GM12878 (cell line): ENCODE results near the gene ATXN1. TPM values are rescaled to one million over a fixed set of nuclear protein-coding genes. Genes with fewer than 3 reads are reported as not detected.

ENCODE experiments used
- BHLHE40 ChIP-seq, 2 experiments: fragments of 450-650 bp in 1 of 2; IDR thresholded peaks; 2 replicates each; pipeline ENCODE4 v1.6.1; 2011 to 2017; ENCODE audit warnings: low read depth in 2 of 2, borderline replicate concordance in 1 of 2, improper control_type of control experiment in 1 of 2, low read length in 1 of 2, mild to moderate bottlenecking in 1 of 2
- BRCA1 ChIP-seq: IDR thresholded peaks from 2 replicates; pipeline ENCODE4 v1.6.1; 2011; ENCODE audit warnings: low read depth, low read length, improper control_type of control experiment
- CBFB ChIP-seq: IDR thresholded peaks from 2 replicates; pipeline ENCODE4 v1.6.1; 2016; ENCODE audit warnings: antibody characterized with exemption, low read depth
- CBX3 ChIP-seq: fragments of 200-600 bp; sonication (generic); IDR thresholded peaks from 2 replicates; pipeline ENCODE4 v1.6.1; 2016; ENCODE audit warnings: low read depth, borderline replicate concordance
- CHD1 ChIP-seq: IDR thresholded peaks from 2 replicates; pipeline ENCODE4 v1.6.1; 2012; ENCODE audit warnings: low read depth, low read length, improper control_type of control experiment
- FOXK2 ChIP-seq: fragments of 450-650 bp; IDR thresholded peaks from 2 replicates; pipeline ENCODE4 v1.6.1; 2017; ENCODE audit warnings: mild to moderate bottlenecking, moderate library complexity
- GATAD2B ChIP-seq: fragments of 450-650 bp; conservative IDR thresholded peaks from 2 replicates; pipeline ENCODE4 v1.6.1; 2017; ENCODE audit warnings: low read depth, mild to moderate bottlenecking, moderate library complexity
- HCFC1 ChIP-seq: fragments of 150-350 bp; IDR thresholded peaks from 2 replicates; pipeline ENCODE4 v1.6.1; 2014; ENCODE audit warnings: low read length
- JUNB ChIP-seq: IDR thresholded peaks from 2 replicates; pipeline ENCODE4 v1.6.1; 2016; ENCODE audit warnings: antibody characterized with exemption, mild to moderate bottlenecking
- MYC ChIP-seq: IDR thresholded peaks from 2 replicates; pipeline ENCODE4 v1.6.1; 2011; ENCODE audit warnings: mild to moderate bottlenecking, low read length, moderate library complexity, inconsistent platforms; ENCODE audit not compliant: insufficient read depth, insufficient replicate concordance, insufficient read length, severe bottlenecking
- NFYA ChIP-seq: IDR thresholded peaks from 2 replicates; pipeline ENCODE4 v1.6.1; 2011; ENCODE audit warnings: low read depth, mild to moderate bottlenecking, low read length, improper control_type of control experiment, borderline replicate concordance
- NR2C1 ChIP-seq: fragments of 450-650 bp; IDR thresholded peaks from 2 replicates; pipeline ENCODE4 v1.6.1; 2017; ENCODE audit warnings: antibody characterized with exemption, mild to moderate bottlenecking, moderate library complexity
- PAX5 ChIP-seq: IDR thresholded peaks from 2 replicates; pipeline ENCODE4 v1.6.1; 2011; ENCODE audit warnings: low read depth, low read length, borderline replicate concordance
- PAX8 ChIP-seq: fragments of 450-650 bp; IDR thresholded peaks from 2 replicates; pipeline ENCODE4 v1.6.1; 2017; ENCODE audit warnings: mild to moderate bottlenecking, moderate library complexity
- POLR2A ChIP-seq: IDR thresholded peaks from 2 replicates; pipeline ENCODE4 v1.6.1; 2011; ENCODE audit warnings: low read depth, mild to moderate bottlenecking, low read length
- RAD51 ChIP-seq: fragments of 450-650 bp; IDR thresholded peaks from 2 replicates; pipeline ENCODE4 v1.6.1; 2016; ENCODE audit warnings: moderate library complexity, mild to moderate bottlenecking, inconsistent platforms
- RELA ChIP-seq: fragments of 450-650 bp; IDR thresholded peaks from 2 replicates; pipeline ENCODE4 v1.8.0; 2014; ENCODE audit warnings: borderline replicate concordance; ENCODE audit not compliant: partially characterized antibody
- SMARCA5 ChIP-seq: fragments of 450-650 bp; IDR thresholded peaks from 2 replicates; pipeline ENCODE4 v1.6.1; 2017; ENCODE audit warnings: mild to moderate bottlenecking
- SRF ChIP-seq, 2 experiments: IDR thresholded peaks; 2 replicates each; pipeline ENCODE4 v1.6.1; 2011; ENCODE audit warnings: low read depth in 2 of 2, low read length in 2 of 2, mild to moderate bottlenecking in 1 of 2, moderate library complexity in 1 of 2
- SUZ12 ChIP-seq: fragments of 200-600 bp; sonication (generic); IDR thresholded peaks from one replicate; pipeline ENCODE4 v1.6.1; 2018; ENCODE audit warnings: antibody characterized with exemption, mild to moderate bottlenecking; ENCODE audit not compliant: unreplicated experiment
- TAF1 ChIP-seq: IDR thresholded peaks from 2 replicates; pipeline ENCODE4 v1.6.1; 2011; ENCODE audit warnings: mild to moderate bottlenecking, low read depth, low read length, borderline replicate concordance
- WRNIP1 ChIP-seq: IDR thresholded peaks from 2 replicates; pipeline ENCODE4 v1.6.1; 2011; ENCODE audit warnings: low read depth, low read length, improper control_type of control experiment, borderline replicate concordance
- YY1 ChIP-seq: IDR thresholded peaks from 2 replicates; pipeline ENCODE4 v1.6.1; 2011; ENCODE audit warnings: low read depth, mild to moderate bottlenecking, low read length
- polyA plus RNA-seq, 11 experiments: library from polyadenylated mRNA; depleted of rRNA in 4 of 11; unstranded in 6 of 11; stranded (reverse) in 5 of 11; fragments of >200 nt; fragmentation: Nextera tagmentation in 4 of 11; fragmentation: Illumina TruSeq in 1 of 11; extraction: Ambion mirVana in 4 of 11; extraction: Trizol in 1 of 11; gene quantifications; 1 replicate in 1 of 11; 2 replicates in 10 of 11; pipeline versions ENCODE4 v1.2.1 to v1.2.3, GENCODE V29; 2011 to 2016; ENCODE audit warnings: inconsistent platforms in 2 of 11, missing spikeins in 2 of 11, low read depth in 1 of 11
- total RNA-seq, 4 experiments: library from RNA; depleted of rRNA in 3 of 4; stranded (reverse); fragments of >200 nt in 3 of 4; fragmentation: Illumina TruSeq in 1 of 4; extraction: Trizol in 1 of 4; gene quantifications; 2 replicates each; pipeline versions ENCODE4 v1.2.1 to v1.2.3, GENCODE V29; 2013 to 2021
- TF ChIP-seq, protein P1 (sequence below): fragments of 450-650 bp; IDR thresholded peaks from 2 replicates; pipeline ENCODE4 v1.6.1; 2017; ENCODE audit warnings: mild to moderate bottlenecking
- TF ChIP-seq, protein P2 (sequence below): IDR thresholded peaks from 2 replicates; pipeline ENCODE4 v1.6.1; 2012; ENCODE audit warnings: low read depth, low read length, improper control_type of control experiment
- TF ChIP-seq, protein P3 (sequence below): fragments of 450-650 bp; IDR thresholded peaks from 2 replicates; pipeline ENCODE4 v1.6.1; 2018; ENCODE audit warnings: borderline replicate concordance, mild to moderate bottlenecking; ENCODE audit not compliant: partially characterized antibody

ATXN1 gene
- total and polyA plus RNA-seq, 10 of the 15 experiments (the other 5 are each of a cell fraction or from before 2014, with no cell fraction given): 12.2 to 51.2 (median 20.5) TPM

DNA sequence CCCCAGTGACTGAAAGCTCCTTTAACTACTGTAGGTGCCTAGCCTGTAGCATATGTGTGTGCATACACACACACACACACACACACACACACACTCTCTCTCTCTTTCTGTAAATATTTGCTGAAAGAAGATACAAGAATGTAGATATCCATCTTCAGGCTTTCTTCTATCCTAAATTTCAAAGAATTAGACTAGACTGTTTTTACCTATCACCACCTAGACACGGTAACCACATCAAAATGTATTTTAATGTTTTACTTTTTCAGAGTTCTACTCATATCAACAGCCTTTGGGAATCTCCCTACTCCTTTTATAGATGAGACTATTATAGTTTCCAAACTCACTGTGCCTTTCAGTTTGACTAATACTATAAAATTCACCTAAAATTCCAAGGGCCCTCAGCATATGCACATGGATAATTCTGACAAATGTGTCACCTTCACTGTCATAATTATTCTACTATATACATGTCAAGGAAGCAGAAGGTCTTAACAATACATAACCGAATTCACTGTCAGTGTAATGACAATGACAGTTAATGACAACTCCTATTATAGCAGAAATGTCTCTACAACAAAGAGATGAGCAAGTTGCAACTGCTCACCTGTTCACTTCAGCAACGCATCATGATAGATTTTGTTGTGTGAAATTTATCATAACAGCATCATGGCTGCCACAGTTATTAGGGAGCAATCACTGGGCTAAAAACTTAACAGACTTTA, 286.3 kb downstream of the ATXN1 start (continued):
- TF ChIP-seq FOXK2 (no peak), NFYA (no peak), MYC (no peak), NR2C1 (0 out of 2 replicates have a peak, but pooled peaks have one; percentile 6), SUZ12 (no peak), SMARCA5 (no peak), BRCA1 (no peak), RAD51 (no peak; the same call in 1 of the 2 replicates), CBFB (no peak; the same call in 1 of the 2 replicates), POLR2A (no peak), PAX8 (no peak), CBX3 (no peak), PAX5 (peak; percentile 45; the same call in 1 of the 2 replicates), BHLHE40 (IDR thresholded peaks at IDR 0.05; ENCODE audit: borderline replicate concordance in 1 of 2, low read depth in 2 of 2, low read length in 1 of 2) (peak; percentile 56 to 81; a peak in 3 of 4 replicates), SRF (IDR thresholded peaks at IDR 0.05; ENCODE audit: low read depth in 2 of 2, low read length in 2 of 2) (0 out of 4 replicates have a peak, but pooled peaks of 1 of the 2 experiments have one; percentile 25), TAF1 (no peak), CHD1 (no peak), HCFC1 (no peak), YY1 (peak; percentile 59; the same call in 1 of the 2 replicates), WRNIP1 (no peak), RELA (peak; percentile 99), JUNB (peak; percentile 99), GATAD2B (no peak; the same call in 1 of the 2 replicates)
- TF ChIP-seq, protein P1, sequence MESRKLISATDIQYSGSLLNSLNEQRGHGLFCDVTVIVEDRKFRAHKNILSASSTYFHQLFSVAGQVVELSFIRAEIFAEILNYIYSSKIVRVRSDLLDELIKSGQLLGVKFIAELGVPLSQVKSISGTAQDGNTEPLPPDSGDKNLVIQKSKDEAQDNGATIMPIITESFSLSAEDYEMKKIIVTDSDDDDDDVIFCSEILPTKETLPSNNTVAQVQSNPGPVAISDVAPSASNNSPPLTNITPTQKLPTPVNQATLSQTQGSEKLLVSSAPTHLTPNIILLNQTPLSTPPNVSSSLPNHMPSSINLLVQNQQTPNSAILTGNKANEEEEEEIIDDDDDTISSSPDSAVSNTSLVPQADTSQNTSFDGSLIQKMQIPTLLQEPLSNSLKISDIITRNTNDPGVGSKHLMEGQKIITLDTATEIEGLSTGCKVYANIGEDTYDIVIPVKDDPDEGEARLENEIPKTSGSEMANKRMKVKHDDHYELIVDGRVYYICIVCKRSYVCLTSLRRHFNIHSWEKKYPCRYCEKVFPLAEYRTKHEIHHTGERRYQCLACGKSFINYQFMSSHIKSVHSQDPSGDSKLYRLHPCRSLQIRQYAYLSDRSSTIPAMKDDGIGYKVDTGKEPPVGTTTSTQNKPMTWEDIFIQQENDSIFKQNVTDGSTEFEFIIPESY: no peak
- TF ChIP-seq, protein P2, sequence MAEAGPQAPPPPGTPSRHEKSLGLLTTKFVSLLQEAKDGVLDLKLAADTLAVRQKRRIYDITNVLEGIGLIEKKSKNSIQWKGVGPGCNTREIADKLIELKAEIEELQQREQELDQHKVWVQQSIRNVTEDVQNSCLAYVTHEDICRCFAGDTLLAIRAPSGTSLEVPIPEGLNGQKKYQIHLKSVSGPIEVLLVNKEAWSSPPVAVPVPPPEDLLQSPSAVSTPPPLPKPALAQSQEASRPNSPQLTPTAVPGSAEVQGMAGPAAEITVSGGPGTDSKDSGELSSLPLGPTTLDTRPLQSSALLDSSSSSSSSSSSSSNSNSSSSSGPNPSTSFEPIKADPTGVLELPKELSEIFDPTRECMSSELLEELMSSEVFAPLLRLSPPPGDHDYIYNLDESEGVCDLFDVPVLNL: no peak
- TF ChIP-seq, protein P3, sequence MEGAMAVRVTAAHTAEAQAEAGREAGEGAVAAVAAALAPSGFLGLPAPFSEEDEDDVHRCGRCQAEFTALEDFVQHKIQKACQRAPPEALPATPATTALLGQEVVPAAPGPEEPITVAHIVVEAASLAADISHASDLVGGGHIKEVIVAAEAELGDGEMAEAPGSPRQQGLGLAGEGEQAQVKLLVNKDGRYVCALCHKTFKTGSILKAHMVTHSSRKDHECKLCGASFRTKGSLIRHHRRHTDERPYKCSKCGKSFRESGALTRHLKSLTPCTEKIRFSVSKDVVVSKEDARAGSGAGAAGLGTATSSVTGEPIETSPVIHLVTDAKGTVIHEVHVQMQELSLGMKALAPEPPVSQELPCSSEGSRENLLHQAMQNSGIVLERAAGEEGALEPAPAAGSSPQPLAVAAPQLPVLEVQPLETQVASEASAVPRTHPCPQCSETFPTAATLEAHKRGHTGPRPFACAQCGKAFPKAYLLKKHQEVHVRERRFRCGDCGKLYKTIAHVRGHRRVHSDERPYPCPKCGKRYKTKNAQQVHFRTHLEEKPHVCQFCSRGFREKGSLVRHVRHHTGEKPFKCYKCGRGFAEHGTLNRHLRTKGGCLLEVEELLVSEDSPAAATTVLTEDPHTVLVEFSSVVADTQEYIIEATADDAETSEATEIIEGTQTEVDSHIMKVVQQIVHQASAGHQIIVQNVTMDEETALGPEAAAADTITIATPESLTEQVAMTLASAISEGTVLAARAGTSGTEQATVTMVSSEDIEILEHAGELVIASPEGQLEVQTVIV: no peak
